ELR (cell line): Measurements from ENCODE around the gene DAPL1.

Source experiments
- DNase-seq: peaks from one replicate; pipeline ENCODE4 v3.0.0-alpha.2; 2015; ENCODE audit warnings: low read depth

The DAPL1 gene, protein sequence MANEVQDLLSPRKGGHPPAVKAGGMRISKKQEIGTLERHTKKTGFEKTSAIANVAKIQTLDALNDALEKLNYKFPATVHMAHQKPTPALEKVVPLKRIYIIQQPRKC

DNA sequence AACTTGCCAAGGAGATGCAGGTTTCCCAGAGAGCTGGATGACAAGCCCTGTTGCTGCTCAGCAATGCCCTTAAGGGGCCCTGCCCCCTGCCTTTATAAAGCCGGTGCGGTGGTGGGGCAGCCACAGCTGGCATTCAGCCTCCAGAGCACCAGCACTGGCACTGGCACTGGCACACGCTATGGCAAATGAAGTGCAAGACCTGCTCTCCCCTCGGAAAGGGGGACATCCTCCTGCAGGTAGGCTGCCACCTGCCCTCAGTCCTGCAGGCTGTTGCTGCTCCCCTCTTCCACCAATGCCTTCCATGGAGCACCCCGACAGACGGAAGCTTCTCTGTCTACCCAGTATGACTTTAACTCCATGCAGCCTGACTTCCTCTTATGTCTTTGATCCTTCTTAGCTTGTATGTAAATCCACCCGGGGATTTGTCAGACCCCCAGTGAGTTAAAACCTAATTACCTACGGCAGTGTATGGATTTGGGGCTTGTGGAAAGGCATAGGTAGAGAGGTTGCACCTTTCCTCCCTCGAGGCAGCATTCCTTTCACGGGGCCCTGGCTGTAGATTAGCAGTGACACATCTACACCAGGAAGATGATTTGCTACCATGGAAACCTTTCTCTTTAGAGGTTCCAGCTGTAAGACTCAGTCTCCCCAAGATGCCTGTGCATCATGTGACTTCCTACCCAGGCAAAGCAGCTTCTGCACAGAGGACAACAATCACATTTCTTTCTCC, at the start of gene DAPL1:
TSS of gene DAPL1 (plus strand) at position 123 of the 730 bp plus-strand sequence. CDS start at position 179, 56 bp downstream.
- DNase-seq = no peak

DNA sequence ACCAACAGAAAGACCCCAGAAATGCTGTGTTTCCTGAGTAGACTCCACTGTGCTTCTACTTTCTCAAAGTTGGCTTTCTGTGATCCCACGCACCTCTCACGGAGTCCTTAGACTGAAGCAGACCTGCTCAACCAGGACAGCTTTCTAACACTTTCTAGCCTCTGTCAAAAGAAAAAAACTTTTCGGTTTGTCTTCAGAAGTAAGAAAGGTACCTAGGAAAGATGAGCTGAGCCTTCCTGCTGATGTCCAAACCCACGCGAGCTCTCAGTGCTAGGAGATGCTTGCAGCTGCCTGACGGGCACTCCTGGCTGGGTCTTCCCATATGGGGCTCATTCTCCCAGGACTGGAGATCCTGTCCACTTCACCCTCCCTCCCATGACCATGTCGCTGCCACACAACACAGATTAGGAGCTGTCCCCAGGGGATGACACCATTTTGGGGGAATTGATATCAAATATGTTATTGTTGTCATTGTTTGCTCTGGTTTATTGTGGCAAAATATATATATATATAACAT, 49.2 kb upstream of the DAPL1 start:
- DNase-seq = no peak

DNA sequence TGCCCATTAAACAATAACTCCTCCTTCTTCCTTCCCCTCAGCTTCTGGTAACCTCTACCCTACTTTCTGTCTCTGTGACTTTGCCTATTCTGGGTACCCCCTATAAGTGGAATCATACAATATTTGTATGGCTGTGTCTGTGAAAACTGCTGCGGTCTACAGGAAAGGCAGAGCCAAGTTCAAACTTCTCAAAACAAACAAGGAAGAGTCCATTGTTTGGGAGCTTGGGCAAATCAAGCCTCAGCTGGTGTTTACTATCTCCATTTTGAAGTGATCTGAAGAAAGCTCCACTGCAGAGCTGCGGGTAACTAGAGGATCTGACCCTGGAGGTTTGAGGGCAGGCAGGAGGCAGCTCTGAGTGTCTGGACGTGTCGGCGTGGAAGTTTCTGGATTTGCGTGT, 48.6 kb upstream of the DAPL1 start:
- DNase-seq = no peak

DNA sequence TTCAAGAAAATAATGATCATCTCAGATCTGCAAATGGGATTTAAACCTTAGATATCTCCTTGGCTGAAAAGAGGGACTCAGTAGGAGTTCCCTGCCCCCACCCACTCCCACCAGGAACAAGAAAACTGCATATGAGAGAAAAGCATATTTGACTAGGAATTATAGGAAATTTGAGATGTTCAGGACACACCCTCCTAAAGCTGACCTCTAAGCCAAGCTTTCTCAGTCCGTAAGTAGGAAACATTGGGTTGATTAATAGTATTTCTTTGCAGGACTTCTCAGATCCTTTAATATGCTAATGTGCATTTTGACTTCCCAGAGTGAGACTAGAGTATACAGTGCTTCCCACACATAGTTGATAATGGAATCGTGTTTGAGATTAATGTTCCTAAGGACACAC, 47.8 kb upstream of the DAPL1 start:
- no peak for DNase-seq

DNA sequence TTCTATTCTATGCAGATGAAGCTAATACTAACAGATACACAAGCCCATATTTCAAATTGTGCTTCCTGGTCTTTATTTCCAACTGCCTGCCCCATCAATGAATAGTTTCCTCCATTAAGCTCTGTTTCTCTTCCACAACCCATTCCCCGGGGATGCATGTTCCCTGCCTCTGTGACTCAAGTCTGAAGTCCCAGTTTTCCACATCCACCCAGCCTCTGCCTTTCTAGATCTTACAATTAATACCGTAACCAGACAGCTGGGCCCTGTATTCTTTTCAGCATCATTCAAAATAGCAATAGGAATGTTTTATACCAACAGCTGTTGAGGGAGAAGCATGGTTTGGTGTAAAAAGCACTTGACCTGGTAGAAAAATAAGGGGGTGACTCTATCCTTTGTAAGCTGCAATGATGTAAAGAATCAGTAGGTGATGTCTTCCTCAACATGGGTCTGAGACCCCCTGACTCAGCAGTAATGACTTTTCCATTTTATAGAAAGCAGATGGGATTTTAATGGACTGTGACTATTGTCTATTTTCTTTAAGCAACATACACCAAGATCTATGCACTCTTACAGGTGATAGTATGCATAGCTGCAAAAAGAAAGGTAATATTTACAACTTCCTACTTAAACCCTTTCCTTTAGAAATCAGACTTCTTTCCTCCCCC, 46.1 kb upstream of the DAPL1 start:
- no peak for DNase-seq

DNA sequence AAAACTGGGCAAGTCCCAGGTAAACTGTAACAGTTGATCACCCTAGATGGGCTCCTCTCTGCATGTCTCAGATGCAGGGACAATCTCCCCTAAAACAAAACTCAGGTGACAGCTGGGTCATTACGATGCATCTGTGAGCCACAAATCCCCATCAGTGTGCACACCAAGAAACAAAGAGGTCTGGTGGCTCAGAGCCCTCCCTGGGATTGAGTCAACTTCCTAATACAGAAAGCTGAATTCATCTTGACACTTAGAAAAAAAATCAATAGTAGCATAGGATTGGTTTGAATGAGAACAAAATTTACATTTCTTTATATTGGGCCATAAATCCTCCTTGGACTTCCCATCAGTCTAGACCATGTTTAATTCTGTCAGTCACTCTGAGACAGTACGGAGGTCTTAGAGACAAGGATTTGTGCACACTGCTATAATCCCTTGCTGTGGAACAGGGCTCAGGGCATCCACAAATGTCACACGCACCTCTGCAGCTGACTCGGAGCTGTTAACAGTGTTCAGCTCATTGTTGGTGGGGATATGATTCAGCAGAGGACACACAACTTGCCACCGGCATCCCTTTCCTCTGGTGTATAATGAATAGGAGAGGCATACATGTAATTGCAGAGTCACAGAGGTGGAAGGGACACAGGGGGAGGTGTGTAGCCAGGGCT, 44.5 kb upstream of the DAPL1 start:
- DNase-seq = no peak

DNA sequence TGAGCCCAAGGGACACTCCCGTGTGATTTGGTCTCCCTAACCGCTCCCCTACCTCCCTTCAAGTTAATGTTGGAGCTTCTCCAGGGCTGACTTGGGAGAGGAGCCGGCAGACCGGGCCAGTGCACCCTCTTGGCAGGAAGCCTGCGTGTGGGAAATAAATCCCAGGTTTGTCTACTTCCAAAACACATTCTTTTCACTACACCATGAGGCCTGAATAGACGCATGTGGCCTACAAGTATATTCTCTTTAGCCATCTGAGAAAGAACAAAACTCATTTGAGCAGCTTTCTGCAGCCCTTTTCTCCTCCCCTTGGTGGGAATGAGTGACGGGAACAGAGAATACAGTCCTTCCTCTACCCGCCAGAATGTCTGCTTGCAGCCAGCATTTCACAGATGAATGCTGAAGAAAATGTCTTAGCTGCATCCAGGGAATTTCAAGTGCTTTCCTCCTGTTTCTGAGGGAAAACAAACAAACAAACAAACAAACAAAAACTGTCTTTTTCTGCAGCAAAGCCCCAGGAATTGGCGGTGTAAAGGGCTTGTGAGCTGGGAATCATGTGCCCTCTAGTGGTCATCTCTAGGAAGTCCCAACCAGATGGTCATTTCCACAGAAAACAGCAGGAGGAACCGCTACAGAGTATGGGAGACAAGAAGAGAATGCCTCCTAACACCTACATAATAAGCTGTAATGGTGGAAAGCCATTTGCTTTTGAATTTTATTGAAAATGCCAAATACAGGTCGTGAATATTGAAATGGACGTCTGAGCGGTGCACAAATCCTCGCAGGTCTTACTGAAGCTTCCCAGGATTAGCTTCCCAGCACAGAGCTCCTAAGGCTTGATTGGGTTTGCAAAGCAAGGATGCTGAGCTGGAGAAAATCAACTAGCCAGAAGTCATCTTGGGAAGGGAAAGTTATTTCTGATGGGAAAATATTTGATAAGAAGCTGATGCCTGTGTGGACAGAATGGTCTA, 41.2 kb upstream of the DAPL1 start:
- DNase-seq = peak; percentile 69

DNA sequence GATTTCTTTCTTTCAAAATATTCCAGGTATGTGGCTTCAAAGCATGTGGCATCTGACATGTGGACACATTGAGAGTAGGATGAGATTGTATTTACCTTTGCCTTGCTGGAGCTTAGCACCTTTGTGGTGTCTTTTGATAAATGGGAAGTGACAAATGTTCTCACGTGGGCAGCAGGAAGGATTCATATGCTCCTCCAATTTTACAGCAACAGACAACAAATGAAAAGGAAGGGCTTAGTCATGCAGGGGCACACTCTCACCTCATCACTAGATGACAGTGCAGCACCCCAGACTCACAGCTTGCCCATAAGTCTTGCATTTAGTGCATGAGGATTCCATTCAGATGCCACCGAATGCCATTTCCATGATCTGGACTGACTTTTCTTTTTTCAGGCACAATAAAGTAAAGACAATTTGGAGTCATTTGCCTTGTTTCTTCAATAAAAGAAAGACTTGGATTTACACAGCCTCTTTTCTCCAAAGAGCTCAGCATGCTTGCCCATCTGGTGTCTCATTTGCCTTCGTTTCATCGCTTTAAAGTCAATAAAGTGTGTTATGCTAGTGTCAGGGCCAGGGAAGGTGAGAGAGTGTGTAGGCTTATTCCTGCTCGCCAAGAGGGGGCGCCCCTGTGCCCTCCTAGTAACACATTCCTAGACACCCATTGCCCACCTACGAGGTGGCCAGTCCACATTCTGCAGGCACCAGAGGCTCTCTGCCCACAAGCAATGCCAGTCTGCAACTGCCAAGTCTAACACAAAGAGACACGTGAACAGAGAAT, 39.6 kb upstream of the DAPL1 start:
- DNase-seq = peak; percentile 18

DNA sequence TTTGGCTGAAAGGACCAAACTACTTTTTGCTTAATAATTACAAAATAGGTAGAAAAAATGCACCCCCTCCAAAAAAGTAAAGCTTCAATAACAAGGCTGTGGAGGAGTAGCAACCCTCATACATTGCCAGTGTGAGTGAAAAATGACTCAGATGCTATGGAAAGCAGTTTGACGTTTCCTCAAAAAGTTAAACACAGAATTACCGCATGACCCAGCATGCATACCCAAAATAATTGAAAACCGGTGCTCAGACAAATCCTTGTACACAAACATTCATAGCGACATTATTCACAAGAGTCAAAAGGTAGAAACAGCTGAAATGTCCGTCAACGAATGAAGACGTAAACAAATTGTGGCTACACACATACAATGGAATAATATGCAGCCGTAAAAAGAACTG, 38.8 kb upstream of the DAPL1 start:
- DNase-seq = no peak

DNA sequence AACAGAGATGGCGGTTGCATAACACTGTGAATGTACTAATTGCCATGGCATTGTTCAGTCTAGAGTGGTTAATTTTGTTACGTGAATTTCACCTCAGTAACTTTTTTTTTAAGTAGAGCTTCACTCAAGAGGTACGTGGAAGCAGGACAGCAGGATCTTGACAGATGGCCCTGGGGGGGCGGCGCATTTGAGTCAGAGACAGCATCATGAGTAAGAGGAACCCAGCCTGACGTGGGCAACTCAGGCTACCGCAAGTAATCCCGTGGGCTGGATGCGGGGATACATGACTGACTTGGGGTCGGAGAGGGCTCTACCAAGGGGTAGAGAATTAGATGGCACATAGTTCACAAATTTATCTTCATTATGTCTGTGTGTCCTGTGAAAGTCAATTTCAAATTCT, 38.1 kb upstream of the DAPL1 start:
- DNase-seq = peak; percentile 47

DNA sequence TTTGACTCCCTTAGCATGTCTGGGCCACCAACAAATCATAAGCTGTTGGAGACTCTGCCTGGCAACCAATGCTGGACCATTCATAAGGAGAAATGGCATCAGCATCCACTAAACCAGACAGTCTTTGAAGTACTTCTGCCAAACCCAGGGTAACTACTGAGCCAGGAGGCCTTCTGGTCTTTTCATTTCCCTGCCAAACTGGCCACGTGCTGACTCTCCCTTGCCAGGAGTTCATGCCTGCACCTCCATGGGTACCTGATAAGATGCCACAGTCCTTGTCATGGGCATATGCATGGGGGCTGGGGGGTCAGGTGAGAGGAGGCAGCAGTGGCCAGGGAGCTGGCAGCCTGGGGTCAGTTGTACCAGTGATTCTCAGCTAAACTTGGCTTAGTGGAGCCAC, 34.2 kb upstream of the DAPL1 start:
- no peak for DNase-seq

DNA sequence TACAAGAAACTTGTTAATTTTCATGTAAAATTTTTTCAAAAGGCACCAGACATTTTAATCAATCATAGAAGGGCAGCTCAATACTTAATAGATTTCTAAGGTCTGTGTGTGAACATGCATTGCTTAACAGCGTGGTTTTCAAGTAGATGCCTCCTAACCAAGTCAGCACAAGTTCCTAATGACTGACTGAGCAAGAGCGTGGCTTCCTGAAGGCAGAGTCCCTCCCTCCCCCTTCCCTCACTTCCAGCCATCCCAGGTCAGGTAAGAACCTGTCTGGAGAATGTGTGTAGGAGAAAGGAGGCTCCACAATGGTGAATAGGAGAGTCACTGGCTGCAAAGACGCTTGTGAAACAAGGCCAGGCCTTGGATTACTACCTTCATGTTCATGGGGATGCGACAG, 33.5 kb upstream of the DAPL1 start:
- DNase-seq = peak; percentile 36

DNA sequence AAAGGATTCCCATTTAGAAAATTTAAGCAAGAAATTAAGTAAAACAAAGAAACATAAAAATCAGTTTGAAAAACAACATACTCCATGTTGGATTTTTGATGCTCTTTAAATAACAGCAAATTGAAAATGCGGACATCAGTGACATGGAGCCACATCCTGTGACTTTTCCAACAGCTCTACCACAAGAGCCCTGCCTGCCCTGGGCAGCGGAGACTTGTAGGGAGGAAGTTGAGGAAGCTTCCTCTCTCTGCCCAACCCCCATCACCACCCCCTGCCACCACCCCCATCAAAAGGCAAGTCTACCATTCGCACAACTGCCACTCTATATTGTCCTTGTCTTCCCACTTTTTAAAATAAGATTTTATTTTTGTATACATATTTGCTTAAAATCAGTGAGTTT, 32.8 kb upstream of the DAPL1 start:
- DNase-seq = no peak

DNA sequence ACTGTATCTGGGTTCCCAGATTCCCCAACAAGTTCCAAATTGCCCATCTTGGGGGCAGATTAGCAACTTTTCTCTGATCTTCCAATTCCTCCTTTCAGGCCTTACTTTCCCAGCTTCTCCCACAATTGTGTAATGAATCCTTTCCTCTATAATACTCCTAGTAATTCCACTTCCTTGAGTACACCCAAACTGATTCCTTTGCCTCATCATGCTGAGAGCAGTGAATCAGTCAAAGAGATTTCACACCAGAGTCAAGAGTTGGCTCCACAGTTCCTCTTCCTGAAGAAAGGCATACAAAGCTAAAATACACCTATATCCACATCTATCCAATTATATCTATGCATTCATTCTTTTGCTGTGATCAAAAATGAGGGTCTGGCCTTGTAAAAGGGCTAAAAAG, 28.6 kb upstream of the DAPL1 start:
- DNase-seq = no peak

DNA sequence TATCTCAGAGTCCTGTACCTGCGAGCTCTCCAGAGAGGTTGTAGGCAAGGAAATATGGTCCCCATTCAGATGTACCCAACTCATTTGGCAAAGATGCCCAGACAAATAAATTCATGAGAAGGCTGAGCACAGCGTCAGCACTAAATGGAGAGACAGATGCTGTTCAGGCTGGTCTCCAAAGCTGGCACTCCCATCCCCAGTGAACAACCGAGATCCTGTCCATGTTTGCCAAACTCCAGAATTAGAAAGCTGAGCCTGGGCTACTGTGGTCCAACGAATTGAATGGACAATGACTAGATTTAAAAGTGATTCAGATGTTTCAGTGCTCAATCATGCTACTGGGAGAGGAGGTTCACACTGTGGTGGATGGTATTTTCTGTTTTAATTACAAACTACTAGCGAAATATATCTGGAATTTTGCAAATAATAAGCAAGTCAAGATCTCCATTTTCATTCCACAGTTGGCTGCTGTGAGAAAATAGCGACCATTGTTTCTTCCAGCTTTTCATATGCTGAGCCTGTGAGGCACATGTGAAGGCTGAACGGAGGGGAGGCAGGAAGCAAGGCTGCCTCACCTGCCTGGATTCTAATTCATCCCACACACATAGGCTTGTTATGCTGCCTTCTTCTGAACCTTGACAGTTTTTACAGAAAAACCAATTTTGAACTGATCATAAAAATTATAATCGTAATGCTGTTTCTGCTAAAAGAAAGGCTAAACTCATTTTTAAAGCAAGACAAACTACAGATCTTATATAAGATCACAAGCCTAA, 22.6 kb upstream of the DAPL1 start:
- no peak for DNase-seq

DNA sequence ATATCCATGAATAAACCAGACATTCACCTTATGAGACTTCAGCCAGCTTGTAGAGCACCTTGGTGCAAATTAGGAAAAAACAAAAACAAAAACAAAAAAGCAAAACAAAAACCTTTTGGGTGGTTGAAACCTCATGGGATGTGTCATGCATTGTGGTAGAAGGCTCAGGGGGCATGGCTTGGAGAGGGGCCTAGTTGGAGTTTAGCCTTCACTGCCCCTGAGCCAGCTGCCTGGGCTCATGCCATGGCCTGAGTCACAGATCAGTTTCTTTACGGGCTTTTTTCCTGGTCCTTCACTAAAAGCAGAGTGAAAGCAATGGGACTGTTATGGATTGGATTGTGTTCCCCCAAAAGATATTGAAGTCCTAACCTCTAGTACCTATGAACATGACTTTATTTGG, 22.0 kb upstream of the DAPL1 start:
- DNase-seq = peak; percentile 12

DNA sequence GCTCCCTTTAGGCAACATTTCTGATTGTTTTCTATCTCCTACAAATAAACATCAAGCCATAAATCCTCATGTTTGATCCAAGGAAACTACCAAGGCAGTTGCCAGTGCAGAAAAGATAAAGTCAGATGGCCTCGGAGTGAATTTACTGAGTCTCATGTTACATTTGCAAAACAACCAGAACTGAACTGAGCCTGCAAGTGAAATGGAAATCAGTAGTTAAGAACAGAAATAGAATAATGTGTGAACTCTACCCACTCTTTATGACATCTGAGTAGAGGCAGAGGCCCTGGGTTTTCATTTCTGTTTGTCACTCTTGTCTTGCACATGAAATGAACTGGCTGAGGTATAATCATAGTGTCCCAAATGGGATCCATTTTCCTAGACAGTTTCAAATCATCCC, 20.4 kb upstream of the DAPL1 start:
- DNase-seq = no peak

DNA sequence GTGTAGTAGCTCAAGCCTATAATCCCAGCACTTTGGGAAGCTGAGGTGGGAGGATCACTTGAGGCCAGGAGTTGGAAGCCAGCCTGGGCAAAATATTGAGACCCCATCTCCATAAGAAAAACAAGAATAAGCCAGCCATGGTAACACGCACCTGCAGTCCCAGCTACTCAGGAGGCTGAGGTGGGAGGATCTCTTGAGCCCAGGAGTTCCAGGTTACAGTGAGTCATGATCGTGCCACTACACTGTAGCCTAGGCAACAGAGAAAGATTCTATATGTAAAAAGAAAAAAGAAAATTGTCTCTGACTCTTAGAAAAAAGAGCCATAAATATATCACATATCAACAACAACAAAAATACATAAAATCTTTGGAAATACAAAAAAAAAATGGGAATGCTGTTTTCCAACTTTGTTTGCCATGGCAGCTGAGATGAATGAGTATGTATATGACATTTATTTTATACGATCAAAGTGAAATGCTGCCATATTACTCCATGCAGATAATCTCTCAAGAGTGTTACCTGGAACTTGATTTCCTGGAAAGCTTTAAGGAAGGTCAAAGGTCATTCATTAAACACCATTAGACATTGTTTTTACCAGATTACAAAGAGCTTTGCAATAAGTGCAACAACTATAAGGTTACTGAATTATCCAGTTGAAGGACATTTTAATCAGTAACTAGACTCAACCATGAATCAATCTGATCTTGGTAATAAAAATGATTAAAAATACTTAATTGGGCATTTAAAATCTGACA, 19.7 kb upstream of the DAPL1 start:
- no peak for DNase-seq

DNA sequence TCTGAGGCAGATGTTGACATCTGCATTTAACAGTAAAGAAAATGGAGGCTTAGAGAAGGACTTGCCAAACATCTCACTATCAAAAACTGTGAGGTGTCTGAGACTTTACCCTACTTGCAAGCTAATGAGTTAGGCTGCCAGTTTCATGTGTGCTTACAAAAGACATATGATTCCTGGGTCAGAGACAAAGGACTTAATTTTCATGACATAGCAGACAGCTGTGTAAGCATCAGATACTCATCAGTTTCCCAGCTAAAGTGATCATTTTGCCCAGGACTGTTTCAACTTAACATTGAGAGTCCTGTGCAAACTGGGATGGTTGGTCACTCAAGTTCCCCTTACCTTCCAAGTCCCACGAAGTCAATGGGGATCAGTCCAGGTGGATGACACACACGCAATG, 18.9 kb upstream of the DAPL1 start:
- no peak for DNase-seq
